T follicular helper cell (primary cell): ENCODE measurements around the gene ZNF580.

Experiments
- DNase-seq: peaks from one replicate; pipeline ENCODE4 v3.0.0-alpha.2; 2020; ENCODE audit warnings: low read depth

ZNF580 gene

GRCh38 chr19:55691561-55692481 lies 51.0 kb downstream of the ZNF580 start:
- DNase-seq: no peak

DNA sequence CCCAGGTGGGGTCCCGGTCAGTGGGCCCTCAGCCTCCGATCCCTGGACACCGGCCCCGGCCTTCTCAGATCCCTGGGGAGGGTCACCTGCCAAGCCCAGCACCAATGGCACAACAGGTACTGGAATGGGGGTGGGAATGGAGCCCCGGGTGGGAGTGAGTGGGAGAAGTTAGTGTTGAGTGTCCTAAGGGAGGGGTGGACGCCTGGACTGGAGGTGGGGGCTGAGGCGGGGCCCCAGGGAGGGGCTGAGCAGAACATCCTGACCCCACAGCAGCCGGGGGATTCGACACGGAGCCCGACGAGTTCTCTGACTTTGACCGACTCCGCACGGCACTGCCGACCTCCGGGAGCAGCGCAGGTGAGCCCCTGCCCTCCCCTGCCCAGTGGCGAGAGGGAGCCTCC lies 51.9 kb downstream of the ZNF580 start:
- DNase-seq: no peak
